Activated T-cell treated with anti-CD3 and anti-CD28 coated beads, Interleukin-2, amount 50 U/mL, for 72 hours (primary cell): ENCODE data around the gene CAMK2B. TPM values are rescaled to one million over a fixed set of nuclear protein-coding genes. Genes with fewer than 3 reads are reported as not detected.

ENCODE experiments used
- ATAC-seq, 2 donors: fragments of 150-1000 bp; cut with Tn5 transposase; replicated peaks in 1 of 2; 2 replicates each; pipeline ENCODE4 v1.10.0; 2021; ENCODE audit warnings: moderate library complexity in 2 of 2, mild to moderate bottlenecking in 1 of 2
- DNase-seq, 2 donors: peaks; one replicate each; pipeline ENCODE4 v3.0.0; 2021 to 2022; ENCODE audit warnings: mixed read lengths in 1 of 2
- H3K27ac Mint-ChIP-seq: one replicate; pipeline ENCODE4 v1.8.0; 2022; ENCODE audit warnings: mild to moderate bottlenecking, moderate library complexity, mixed read lengths
- H3K27me3 Mint-ChIP-seq: one replicate; pipeline ENCODE4 v1.8.0; 2022; ENCODE audit warnings: low read depth, mixed read lengths
- H3K36me3 Mint-ChIP-seq, 2 donors: one replicate each; pipeline ENCODE4 v1.8.0; 2022; ENCODE audit warnings: mixed read lengths in 2 of 2, mild to moderate bottlenecking in 1 of 2; ENCODE audit not compliant: insufficient read depth in 2 of 2
- H3K4me1 Mint-ChIP-seq: one replicate; pipeline ENCODE4 v1.8.0; 2022; ENCODE audit warnings: low read depth, mixed read lengths
- H3K4me3 Mint-ChIP-seq, 2 donors: one replicate each; pipeline ENCODE4 v1.8.0; 2022; ENCODE audit warnings: mild to moderate bottlenecking in 2 of 2, mixed read lengths in 2 of 2, moderate library complexity in 2 of 2
- H3K9me3 Mint-ChIP-seq, 2 donors: one replicate each; pipeline ENCODE4 v1.8.0; 2022; ENCODE audit warnings: mixed read lengths in 2 of 2
- total RNA-seq, 2 donors: library from RNA; stranded (reverse); gene quantifications; one replicate each; pipeline ENCODE4 v1.2.3, GENCODE V29; 2022

Gene CAMK2B
- 1 to 10 TPM in 1 of 2 donors, under 1 TPM in 1; 0.86 to 1.4 TPM for total RNA-seq

GRCh38 chr7:44325201-44325671, at the start of gene CAMK2B:
TSS of gene CAMK2B (minus strand) at chr7:44325594. CDS start at chr7:44325421, 173 bp downstream.
- Mint-ChIP-seq H3K27ac (no peak within 1 kb of the TSS), H3K27me3 (peaks cover 40% of the 10 kb centered on the region), H3K4me3 (peak within 1 kb of the TSS; percentile 67 to 90), H3K4me1 (peaks cover 11% of the 10 kb centered on the region), H3K9me3 (peaks cover 3 to 4% of the 10 kb centered on the region in 2 donors), H3K36me3 (peaks cover 2 to 3% of the 10 kb centered on the region in 2 donors)
- ATAC-seq (peak; percentile 63 to 69), DNase-seq (no peak)

- Mint-ChIP-seq H3K4me3 (no peak overlapping the region), H3K4me1 (peaks cover 5% of the 10 kb centered on the region), H3K9me3 (no peaks in the 10 kb centered on the region), H3K36me3 (peaks cover 0 to 2% of the 10 kb centered on the region in 2 donors), H3K27me3 (peaks cover 10% of the 10 kb centered on the region), H3K27ac (no peak overlapping the region)
- ATAC-seq = peak; percentile 23 to 28
- no peak for DNase-seq
Measured at GRCh38 chr7:44374007-44374763, 48.8 kb upstream of the CAMK2B start.

GRCh38 chr7:44373418-44373740, 48.0 kb upstream of the CAMK2B start:
- ATAC-seq (peak in 1 of 2 donors; percentile 40), DNase-seq (no peak)
- Mint-ChIP-seq H3K4me1 (peaks cover 5% of the 10 kb centered on the region), H3K9me3 (no peaks in the 10 kb centered on the region), H3K27me3 (peaks cover 15% of the 10 kb centered on the region), H3K36me3 (peaks cover 0 to 4% of the 10 kb centered on the region in 2 donors), H3K27ac (no peak overlapping the region), H3K4me3 (no peak overlapping the region)

- DNase-seq (no peak), ATAC-seq (peak in 1 of 2 donors; percentile 3)
- H3K4me3 Mint-ChIP-seq = no peak overlapping the region
Measured at GRCh38 chr7:44372560-44373417, 47.4 kb upstream of the CAMK2B start.

GRCh38 chr7:44368885-44369284, 43.5 kb upstream of the CAMK2B start:
- Mint-ChIP-seq H3K27ac (no peak overlapping the region), H3K27me3 (peaks cover 15% of the 10 kb centered on the region), H3K36me3 (peaks cover 0 to 4% of the 10 kb centered on the region in 2 donors), H3K4me3 (no peak overlapping the region), H3K9me3 (no peaks in the 10 kb centered on the region), H3K4me1 (peaks cover 5% of the 10 kb centered on the region)
- DNase-seq (no peak), ATAC-seq (no peak)

More at GRCh38 chr7:44372560-44373417, 47.4 kb upstream of the CAMK2B start:
- H3K4me1 Mint-ChIP-seq = peaks cover 5% of the 10 kb centered on the region
- H3K36me3 Mint-ChIP-seq = peaks cover 0 to 4% of the 10 kb centered on the region in 2 donors
- peaks cover 15% of the 10 kb centered on the region for H3K27me3 Mint-ChIP-seq
- H3K27ac Mint-ChIP-seq = no peak overlapping the region
- H3K9me3 Mint-ChIP-seq = no peaks in the 10 kb centered on the region

- no peak overlapping the region for H3K4me3 Mint-ChIP-seq
- H3K27ac Mint-ChIP-seq = no peak overlapping the region
- H3K36me3 Mint-ChIP-seq = peaks cover 0 to 4% of the 10 kb centered on the region in 2 donors
- ATAC-seq (no peak), DNase-seq (no peak)
- peaks cover 15% of the 10 kb centered on the region for H3K27me3 Mint-ChIP-seq
- H3K4me1 Mint-ChIP-seq = peaks cover 5% of the 10 kb centered on the region
- H3K9me3 Mint-ChIP-seq = no peaks in the 10 kb centered on the region
Measured at GRCh38 chr7:44368455-44368854, 43.1 kb upstream of the CAMK2B start.

- peaks cover 0 to 4% of the 10 kb centered on the region in 2 donors for H3K36me3 Mint-ChIP-seq
- no peaks in the 10 kb centered on the region for H3K4me1 Mint-ChIP-seq
- H3K9me3 Mint-ChIP-seq = no peaks in the 10 kb centered on the region
- ATAC-seq (peak in 1 of 2 donors; percentile 20), DNase-seq (no peak)
- no peak overlapping the region for H3K4me3 Mint-ChIP-seq
- no peak overlapping the region for H3K27ac Mint-ChIP-seq
- peaks cover 15% of the 10 kb centered on the region for H3K27me3 Mint-ChIP-seq
Measured at GRCh38 chr7:44367475-44368043, 42.2 kb upstream of the CAMK2B start.

- no peaks in the 10 kb centered on the region for H3K4me1 Mint-ChIP-seq
- no peak for ATAC-seq
- no peaks in the 10 kb centered on the region for H3K9me3 Mint-ChIP-seq
- no peak overlapping the region for H3K27ac Mint-ChIP-seq
- no peak for DNase-seq
- H3K27me3 Mint-ChIP-seq = peaks cover 15% of the 10 kb centered on the region
- H3K36me3 Mint-ChIP-seq = peaks cover 0 to 4% of the 10 kb centered on the region in 2 donors
- H3K4me3 Mint-ChIP-seq = no peak overlapping the region
Measured at GRCh38 chr7:44366986-44367385, 41.6 kb upstream of the CAMK2B start.

GRCh38 chr7:44353668-44354067, 28.3 kb upstream of the CAMK2B start:
- Mint-ChIP-seq H3K9me3 (peaks cover 6 to 7% of the 10 kb centered on the region in 2 donors), H3K27ac (no peak overlapping the region), H3K4me3 (no peak overlapping the region), H3K27me3 (peaks cover 30% of the 10 kb centered on the region), H3K36me3 (peaks cover 0 to 2% of the 10 kb centered on the region in 2 donors), H3K4me1 (no peaks in the 10 kb centered on the region)
- ATAC-seq (no peak), DNase-seq (no peak)

- peaks cover 26% of the 10 kb centered on the region for H3K27me3 Mint-ChIP-seq
- H3K36me3 Mint-ChIP-seq = no peaks in the 10 kb centered on the region
- H3K9me3 Mint-ChIP-seq = peaks cover 2 to 3% of the 10 kb centered on the region in 2 donors
- ATAC-seq (no peak), DNase-seq (no peak)
- no peak overlapping the region for H3K27ac Mint-ChIP-seq
- no peaks in the 10 kb centered on the region for H3K4me1 Mint-ChIP-seq
- H3K4me3 Mint-ChIP-seq = no peak overlapping the region
Measured at GRCh38 chr7:44348851-44349781, 23.7 kb upstream of the CAMK2B start.

GRCh38 chr7:44348300-44348699, 22.9 kb upstream of the CAMK2B start:
- ATAC-seq (peak; percentile 37 to 44), DNase-seq (no peak)
- H3K9me3 Mint-ChIP-seq = no peaks in the 10 kb centered on the region
- H3K36me3 Mint-ChIP-seq = peaks cover 0 to 3% of the 10 kb centered on the region in 2 donors
- no peak overlapping the region for H3K27ac Mint-ChIP-seq
- no peak overlapping the region for H3K4me3 Mint-ChIP-seq
- H3K27me3 Mint-ChIP-seq = peaks cover 26% of the 10 kb centered on the region
- H3K4me1 Mint-ChIP-seq = no peaks in the 10 kb centered on the region

GRCh38 chr7:44347546-44348114, 22.2 kb upstream of the CAMK2B start:
- no peak overlapping the region for H3K4me3 Mint-ChIP-seq

More at GRCh38 chr7:44347546-44348114, 22.2 kb upstream of the CAMK2B start:
- DNase-seq (no peak), ATAC-seq (no peak)
- Mint-ChIP-seq H3K27me3 (peaks cover 26% of the 10 kb centered on the region), H3K36me3 (peaks cover 0 to 3% of the 10 kb centered on the region in 2 donors), H3K4me1 (no peaks in the 10 kb centered on the region), H3K9me3 (no peaks in the 10 kb centered on the region), H3K27ac (no peak overlapping the region)
